Tibial artery (tissue), 4 donors: ENCODE measurements around the gene LRCOL1.

Experiments
- DNase-seq, 2 donors: peaks; one replicate each; pipeline ENCODE4 v3.0.0-alpha.2; 2019
- H3K27ac ChIP-seq, 2 donors: fragments of 200-600 bp; sonication (generic) in 1 of 2; 1 replicate in 1 of 2; 2 replicates in 1 of 2; pipeline ENCODE4 v1.5.1; 2018 to 2019; ENCODE audit warnings: mild to moderate bottlenecking in 1 of 2
- H3K27me3 ChIP-seq, 2 donors: fragments of 200-600 bp; sonication (generic) in 1 of 2; one replicate each; pipeline versions ENCODE4 v1.5.1 to v1.6.0; 2016 to 2019
- H3K36me3 ChIP-seq, 3 donors: fragments of 200-600 bp; sonication (generic) in 2 of 3; one replicate each; pipeline ENCODE4 v1.5.1; 2016 to 2019; ENCODE audit warnings: mild to moderate bottlenecking in 2 of 3
- H3K4me1 ChIP-seq, 4 donors: fragments of 200-600 bp; sonication (generic) in 2 of 4; 1 replicate in 3 of 4; 2 replicates in 1 of 4; pipeline ENCODE4 v1.5.1; 2016 to 2019
- H3K4me3 ChIP-seq, 2 donors: fragments of 200-600 bp; sonication (generic) in 1 of 2; 1 replicate in 1 of 2; 2 replicates in 1 of 2; pipeline ENCODE4 v1.5.1; 2018 to 2019; ENCODE audit warnings: mild to moderate bottlenecking in 2 of 2
- H3K9me3 ChIP-seq, 3 donors: fragments of 200-600 bp; sonication (generic) in 1 of 3; one replicate each; pipeline ENCODE4 v1.5.1; 2016 to 2019
- intact Hi-C: fragments of 100-400 bp; cut with DNase I; formaldehyde crosslinking; loops from one replicate; pipeline ENCODE4 v1.15.0; 2023; ENCODE audit warnings: low total_unique reads
- TF ChIP-seq, protein P1 (sequence below), 2 experiments: fragments of 200-600 bp in 1 of 2; fragments of 450-650 bp in 1 of 2; IDR thresholded peaks; one replicate each; pipeline ENCODE4 v1.5.1; 2017 to 2019; ENCODE audit warnings: antibody characterized with exemption in 2 of 2, mild to moderate bottlenecking in 1 of 2, moderate library complexity in 1 of 2

Gene LRCOL1

DNA sequence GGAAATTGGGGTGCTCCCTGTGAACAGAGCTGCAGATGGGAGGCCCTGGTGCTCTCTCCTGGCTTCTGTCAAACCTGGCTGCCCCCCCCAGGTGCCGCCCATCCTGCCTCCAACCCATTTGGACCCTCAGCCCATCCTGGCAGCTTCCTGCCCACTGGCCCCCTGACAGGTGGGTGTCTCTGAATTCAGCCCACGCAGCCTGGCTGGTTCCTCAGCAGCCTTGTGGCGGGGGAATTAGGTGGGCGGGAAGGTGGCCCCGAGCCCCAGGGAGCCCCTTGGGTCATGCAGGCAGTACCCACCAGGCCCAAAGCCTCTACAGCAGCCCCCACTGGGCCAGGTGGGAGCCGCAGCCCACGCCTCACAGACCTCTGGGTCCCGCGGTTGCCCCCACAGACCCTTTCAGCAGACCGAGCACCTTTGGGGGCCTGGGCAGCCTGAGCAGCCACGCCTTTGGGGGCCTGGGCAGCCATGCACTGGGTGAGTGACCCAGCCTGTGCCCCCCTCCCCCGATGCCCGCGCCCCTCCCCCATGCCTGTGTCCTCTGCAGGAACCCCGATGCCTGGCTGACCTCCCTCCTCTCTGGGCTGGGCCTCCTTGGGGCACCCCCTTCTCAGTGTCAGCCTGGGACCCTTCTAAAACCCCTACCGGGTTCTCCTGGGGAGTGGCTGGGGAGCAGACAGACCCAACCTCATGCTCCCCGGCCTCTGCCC, 28.9 kb downstream of the LRCOL1 start:
- no peak overlapping the region for H3K27ac ChIP-seq
- intact Hi-C loops: no loop called here
- no peaks in the 10 kb centered on the region for H3K4me1 ChIP-seq
- no peaks in the 10 kb centered on the region for H3K27me3 ChIP-seq
- TF ChIP-seq, protein P1, sequence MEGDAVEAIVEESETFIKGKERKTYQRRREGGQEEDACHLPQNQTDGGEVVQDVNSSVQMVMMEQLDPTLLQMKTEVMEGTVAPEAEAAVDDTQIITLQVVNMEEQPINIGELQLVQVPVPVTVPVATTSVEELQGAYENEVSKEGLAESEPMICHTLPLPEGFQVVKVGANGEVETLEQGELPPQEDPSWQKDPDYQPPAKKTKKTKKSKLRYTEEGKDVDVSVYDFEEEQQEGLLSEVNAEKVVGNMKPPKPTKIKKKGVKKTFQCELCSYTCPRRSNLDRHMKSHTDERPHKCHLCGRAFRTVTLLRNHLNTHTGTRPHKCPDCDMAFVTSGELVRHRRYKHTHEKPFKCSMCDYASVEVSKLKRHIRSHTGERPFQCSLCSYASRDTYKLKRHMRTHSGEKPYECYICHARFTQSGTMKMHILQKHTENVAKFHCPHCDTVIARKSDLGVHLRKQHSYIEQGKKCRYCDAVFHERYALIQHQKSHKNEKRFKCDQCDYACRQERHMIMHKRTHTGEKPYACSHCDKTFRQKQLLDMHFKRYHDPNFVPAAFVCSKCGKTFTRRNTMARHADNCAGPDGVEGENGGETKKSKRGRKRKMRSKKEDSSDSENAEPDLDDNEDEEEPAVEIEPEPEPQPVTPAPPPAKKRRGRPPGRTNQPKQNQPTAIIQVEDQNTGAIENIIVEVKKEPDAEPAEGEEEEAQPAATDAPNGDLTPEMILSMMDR (IDR thresholded peaks at IDR 0.05): no peak
- DNase-seq: no peak
- peaks cover 0 to 81% (median 50%) of the 10 kb centered on the region in 3 donors for H3K36me3 ChIP-seq
- H3K4me3 ChIP-seq: no peak overlapping the region
- H3K9me3 ChIP-seq: no peaks in the 10 kb centered on the region

DNA sequence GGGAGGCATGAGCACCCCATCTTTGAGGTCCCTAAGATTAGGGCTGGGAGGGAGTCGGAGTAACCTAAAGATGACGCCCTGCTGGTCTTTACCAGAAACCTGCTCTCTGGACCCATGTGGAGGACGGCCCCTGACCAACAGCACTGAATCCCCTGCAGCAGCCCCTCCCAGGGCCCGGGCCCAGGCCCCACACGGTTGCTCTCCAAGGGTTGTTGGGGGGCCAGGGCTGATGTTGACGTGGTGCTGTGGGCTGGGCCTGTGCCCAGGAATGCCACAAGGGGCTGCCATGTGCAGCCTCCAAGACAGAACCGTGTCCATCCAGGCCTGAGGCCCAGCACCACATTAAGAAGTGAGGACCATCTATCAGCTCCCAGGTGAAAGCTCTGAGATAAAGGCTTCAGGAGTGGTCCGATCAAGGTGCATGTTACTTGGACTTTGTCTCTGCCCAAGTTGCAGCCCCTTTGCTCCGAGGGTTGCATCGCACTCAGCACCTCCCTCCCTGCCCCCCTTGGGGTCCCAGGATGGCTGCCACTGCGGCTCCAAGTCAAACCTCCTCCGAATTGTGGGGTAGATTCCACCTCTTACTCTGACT, 29.6 kb downstream of the LRCOL1 start:
- intact Hi-C loops: no loop called here
- Histone ChIP-seq H3K4me3 (no peak overlapping the region), H3K4me1 (no peaks in the 10 kb centered on the region), H3K27me3 (no peaks in the 10 kb centered on the region), H3K27ac (no peak overlapping the region), H3K9me3 (no peaks in the 10 kb centered on the region), H3K36me3 (peaks cover 0 to 88% (median 55%) of the 10 kb centered on the region in 3 donors)
- DNase-seq: no peak
- TF ChIP-seq, protein P1 (IDR thresholded peaks at IDR 0.05): no peak

DNA sequence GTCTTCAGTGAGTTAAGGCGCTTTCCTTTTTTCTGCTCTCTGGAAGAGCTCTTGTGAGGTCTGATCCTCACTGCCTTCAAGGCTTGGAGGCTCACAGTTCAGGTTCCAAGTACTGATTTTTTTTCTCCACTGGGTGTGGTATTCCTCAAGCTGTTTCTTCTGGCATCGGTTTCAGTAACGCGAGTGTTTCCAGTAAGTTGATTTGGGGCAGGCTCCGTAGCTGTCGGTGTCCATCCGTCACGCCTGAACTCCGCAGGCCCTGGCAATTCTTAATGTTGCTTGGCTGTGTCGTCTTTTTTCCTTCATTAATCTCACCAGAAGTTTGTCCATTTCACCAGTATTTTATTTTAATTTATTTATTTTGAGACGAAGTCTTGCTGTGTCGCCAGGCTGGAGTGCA, 30.6 kb downstream of the LRCOL1 start:
- Histone ChIP-seq H3K9me3 (no peaks in the 10 kb centered on the region), H3K4me1 (no peaks in the 10 kb centered on the region), H3K36me3 (peaks cover 0 to 97% (median 64%) of the 10 kb centered on the region in 3 donors), H3K27ac (no peak overlapping the region), H3K27me3 (no peaks in the 10 kb centered on the region), H3K4me3 (no peak overlapping the region)
- intact Hi-C loops: no loop called here
- TF ChIP-seq, protein P1 (IDR thresholded peaks at IDR 0.05): no peak
- DNase-seq: peak in 1 of 2 donors; percentile 41

DNA sequence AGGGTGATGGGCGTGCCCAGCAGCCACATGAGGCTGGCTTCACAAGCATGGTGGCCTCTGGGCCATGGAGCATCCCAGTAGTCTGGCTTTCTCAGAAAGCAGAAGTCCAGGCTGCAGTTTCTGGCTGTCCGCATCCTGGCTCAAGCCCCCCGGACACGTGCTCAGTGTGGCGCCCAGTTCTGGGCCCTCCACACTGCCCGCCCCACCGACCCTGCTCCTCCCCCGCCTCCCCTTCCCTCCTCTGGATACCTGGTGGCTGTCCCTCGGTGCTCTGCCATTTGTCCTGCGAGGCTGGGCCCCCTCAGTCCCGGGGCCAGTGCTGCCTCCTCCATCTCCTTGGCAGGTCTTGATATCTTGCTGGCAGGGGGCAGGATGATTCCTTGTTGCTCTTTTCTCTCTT, 31.6 kb downstream of the LRCOL1 start:
- no peak overlapping the region for H3K4me3 ChIP-seq
- intact Hi-C loops: no loop called here
- H3K27ac ChIP-seq: no peak overlapping the region
- no peak for DNase-seq
- H3K4me1 ChIP-seq: no peaks in the 10 kb centered on the region
- peaks cover 1 to 97% (median 73%) of the 10 kb centered on the region in 3 donors for H3K36me3 ChIP-seq
- no peaks in the 10 kb centered on the region for H3K9me3 ChIP-seq
- TF ChIP-seq, protein P1 (IDR thresholded peaks at IDR 0.05): no peak
- no peaks in the 10 kb centered on the region for H3K27me3 ChIP-seq

DNA sequence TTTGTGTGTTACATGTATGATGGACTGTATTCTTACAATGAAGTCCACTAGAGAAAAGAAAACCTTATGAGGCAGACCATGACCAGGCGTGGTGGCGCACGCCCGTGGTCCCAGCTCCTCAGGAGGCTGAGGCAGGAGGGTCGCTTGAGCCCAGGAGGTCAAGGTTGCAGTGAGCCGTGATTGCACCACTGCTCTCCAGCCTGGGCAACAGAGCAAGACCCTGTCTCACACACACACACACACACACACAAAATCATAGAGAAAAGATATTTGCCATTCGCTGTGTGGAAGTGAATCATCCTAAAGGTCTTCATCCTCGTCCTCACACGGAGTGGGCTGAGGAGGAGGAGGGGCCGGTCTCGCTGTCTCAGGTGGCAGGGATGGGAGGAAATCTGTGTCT, 32.3 kb downstream of the LRCOL1 start:
- H3K36me3 ChIP-seq: peaks cover 5 to 100% (median 80%) of the 10 kb centered on the region in 3 donors
- TF ChIP-seq, protein P1 (IDR thresholded peaks at IDR 0.05): no peak

More for the DNA sequence above, 32.3 kb downstream of the LRCOL1 start:
- intact Hi-C loops: no loop called here
- DNase-seq: no peak
- no peaks in the 10 kb centered on the region for H3K27me3 ChIP-seq
- H3K27ac ChIP-seq: no peak overlapping the region
- H3K4me3 ChIP-seq: no peak overlapping the region
- H3K9me3 ChIP-seq: no peaks in the 10 kb centered on the region
- no peaks in the 10 kb centered on the region for H3K4me1 ChIP-seq
